HEK293 (cell line): ENCODE results near the gene HSH2D.

Experiments used
- CTCF ChIA-PET: fragments of 350-600 bp; formaldehyde crosslinking; extraction: SDS; loops from one replicate; lab custom pipeline; 2021; ENCODE audit warnings: antibody characterized with exemption; lab: Yijun Ruan, JAX
- POLR2A ChIA-PET: fragments of 300-600 bp; formaldehyde crosslinking; extraction: SDS; loops from one replicate; lab custom pipeline; 2020; ENCODE audit warnings: antibody characterized with exemption, inconsistent platforms; lab: Yijun Ruan, JAX
- H3K27ac ChIP-seq: fragments of 200-500 bp; sonication (Bioruptor generic); 2 replicates; pipeline ENCODE4 v1.5.1; 2014; ENCODE audit warnings: low read depth, low read length, control low read depth, inconsistent platforms; ENCODE audit errors: extremely low read depth
- H3K36me3 ChIP-seq, 2 experiments: fragments of 200-500 bp in 1 of 2; sonication (Bioruptor generic) in 1 of 2; 1 replicate in 1 of 2; 2 replicates in 1 of 2; pipeline ENCODE4 v1.5.1; 2014 to 2017; ENCODE audit warnings: inconsistent platforms in 2 of 2, low read length in 2 of 2; ENCODE audit not compliant: control insufficient read depth in 2 of 2, insufficient read depth in 1 of 2
- H3K4me1 ChIP-seq: fragments of 200-500 bp; sonication (Bioruptor generic); 2 replicates; pipeline ENCODE4 v1.5.1; 2014; ENCODE audit warnings: mild to moderate bottlenecking, low read length, inconsistent platforms; ENCODE audit not compliant: control insufficient read depth, insufficient read depth
- H3K4me3 ChIP-seq: 2 replicates; pipeline ENCODE4 v1.5.1; 2011; ENCODE audit warnings: low read depth, mild to moderate bottlenecking, control low read depth, low read length, moderate library complexity
- H3K9me3 ChIP-seq: fragments of 200-500 bp; sonication (Bioruptor generic); 2 replicates; pipeline ENCODE4 v1.5.1; 2014; ENCODE audit warnings: low read depth, low read length, inconsistent platforms; ENCODE audit not compliant: control insufficient read depth, insufficient read depth
- HOXA7 ChIP-seq: sonication (generic); formaldehyde crosslinking; IDR thresholded peaks from 2 replicates; pipeline ENCODE4 v1.8.1; 2022; ENCODE audit warnings: missing genetic modification reagents, borderline replicate concordance
- IKZF3 ChIP-seq: fragments of 450-650 bp; IDR thresholded peaks from 2 replicates; pipeline ENCODE4 v1.5.0; 2018; ENCODE audit warnings: missing biosample characterization, mild to moderate bottlenecking, missing genetic modification characterization, moderate library complexity
- KLF1 ChIP-seq: fragments of 450-650 bp; formaldehyde crosslinking; IDR thresholded peaks from 2 replicates; pipeline ENCODE4 v1.5.1; 2016; ENCODE audit warnings: missing biosample characterization, missing genetic modification characterization
- SP7 ChIP-seq: fragments of 450-650 bp; formaldehyde crosslinking; IDR thresholded peaks from 2 replicates; pipeline ENCODE4 v1.5.1; 2016; ENCODE audit warnings: missing biosample characterization, missing genetic modification characterization
- ZBTB17 ChIP-seq: fragments of 450-650 bp; formaldehyde crosslinking; IDR thresholded peaks from 2 replicates; pipeline ENCODE4 v1.5.1; 2016; ENCODE audit warnings: missing biosample characterization, missing genetic modification characterization
- ZBTB48 ChIP-seq: fragments of 450-650 bp; formaldehyde crosslinking; IDR thresholded peaks from 2 replicates; pipeline ENCODE4 v1.5.1; 2016; ENCODE audit warnings: missing biosample characterization, missing genetic modification characterization
- ZEB2 ChIP-seq: fragments of 450-650 bp; formaldehyde crosslinking; IDR thresholded peaks from 2 replicates; pipeline ENCODE4 v1.5.1; 2016; ENCODE audit warnings: missing biosample characterization, missing genetic modification characterization
- ZFP37 ChIP-seq: fragments of 450-650 bp; formaldehyde crosslinking; IDR thresholded peaks from 2 replicates; pipeline ENCODE4 v1.5.1; 2016; ENCODE audit warnings: missing biosample characterization, missing genetic modification characterization
- ZNF155 ChIP-seq: fragments of 450-650 bp; formaldehyde crosslinking; IDR thresholded peaks from 2 replicates; pipeline ENCODE4 v1.5.1; 2016; ENCODE audit warnings: missing biosample characterization, missing genetic modification characterization
- ZNF184 ChIP-seq: fragments of 450-650 bp; IDR thresholded peaks from 2 replicates; pipeline ENCODE4 v1.5.1; 2018; ENCODE audit warnings: missing biosample characterization, mild to moderate bottlenecking, missing genetic modification characterization
- ZNF2 ChIP-seq: fragments of 450-650 bp; formaldehyde crosslinking; IDR thresholded peaks from 2 replicates; pipeline ENCODE4 v1.5.1; 2016; ENCODE audit warnings: missing biosample characterization, missing genetic modification characterization
- ZNF423 ChIP-seq: fragments of 450-650 bp; formaldehyde crosslinking; IDR thresholded peaks from 2 replicates; pipeline ENCODE4 v1.5.1; 2016; ENCODE audit warnings: missing biosample characterization, missing genetic modification characterization
- ZNF548 ChIP-seq: fragments of 450-650 bp; formaldehyde crosslinking; IDR thresholded peaks from 2 replicates; pipeline ENCODE4 v1.5.1; 2016; ENCODE audit warnings: missing biosample characterization, missing genetic modification characterization
- ZNF558 ChIP-seq: fragments of 450-650 bp; formaldehyde crosslinking; IDR thresholded peaks from 2 replicates; pipeline ENCODE4 v1.5.1; 2016; ENCODE audit warnings: missing biosample characterization, missing genetic modification characterization
- ZNF596 ChIP-seq: fragments of 450-650 bp; IDR thresholded peaks from 2 replicates; pipeline ENCODE4 v1.5.0; 2018; ENCODE audit warnings: missing biosample characterization, mild to moderate bottlenecking, missing genetic modification characterization, moderate library complexity
- ZNF600 ChIP-seq: fragments of 450-650 bp; formaldehyde crosslinking; IDR thresholded peaks from 2 replicates; pipeline ENCODE4 v1.5.1; 2016; ENCODE audit warnings: missing biosample characterization, missing genetic modification characterization
- ZNF629 ChIP-seq: fragments of 450-650 bp; formaldehyde crosslinking; IDR thresholded peaks from 2 replicates; pipeline ENCODE4 v1.5.1; 2017; ENCODE audit warnings: missing biosample characterization, missing genetic modification characterization
- ZNF639 ChIP-seq: fragments of 450-650 bp; formaldehyde crosslinking; IDR thresholded peaks from 2 replicates; pipeline ENCODE4 v1.5.1; 2016; ENCODE audit warnings: missing biosample characterization, missing genetic modification characterization
- ZNF645 ChIP-seq: fragments of 450-650 bp; formaldehyde crosslinking; IDR thresholded peaks from 2 replicates; pipeline ENCODE4; 2016; ENCODE audit warnings: missing biosample characterization, missing genetic modification characterization
- ZNF707 ChIP-seq: fragments of 450-650 bp; formaldehyde crosslinking; IDR thresholded peaks from 2 replicates; pipeline ENCODE4 v1.5.1; 2016; ENCODE audit warnings: missing biosample characterization, missing genetic modification characterization
- ZNF768 ChIP-seq: fragments of 450-650 bp; formaldehyde crosslinking; IDR thresholded peaks from 2 replicates; pipeline ENCODE4 v1.5.1; 2018; ENCODE audit warnings: missing biosample characterization, mild to moderate bottlenecking, missing genetic modification characterization
- ZSCAN23 ChIP-seq: fragments of 450-650 bp; formaldehyde crosslinking; IDR thresholded peaks from 2 replicates; pipeline ENCODE4 v1.5.1; 2016; ENCODE audit warnings: missing biosample characterization, missing genetic modification characterization
- TF ChIP-seq, protein P1 (sequence below): fragments of 450-650 bp; formaldehyde crosslinking; IDR thresholded peaks from 2 replicates; pipeline ENCODE4 v1.5.1; 2016; ENCODE audit warnings: missing biosample characterization, missing genetic modification characterization
- TF ChIP-seq, protein P2 (sequence below): fragments of 450-650 bp; formaldehyde crosslinking; IDR thresholded peaks from 2 replicates; pipeline ENCODE4 v1.5.1; 2016; ENCODE audit warnings: missing biosample characterization, missing genetic modification characterization
- TF ChIP-seq, protein P3 (sequence below): fragments of 450-650 bp; formaldehyde crosslinking; IDR thresholded peaks from 2 replicates; pipeline ENCODE4 v1.5.1; 2016; ENCODE audit warnings: missing biosample characterization, missing genetic modification characterization

Gene HSH2D

DNA sequence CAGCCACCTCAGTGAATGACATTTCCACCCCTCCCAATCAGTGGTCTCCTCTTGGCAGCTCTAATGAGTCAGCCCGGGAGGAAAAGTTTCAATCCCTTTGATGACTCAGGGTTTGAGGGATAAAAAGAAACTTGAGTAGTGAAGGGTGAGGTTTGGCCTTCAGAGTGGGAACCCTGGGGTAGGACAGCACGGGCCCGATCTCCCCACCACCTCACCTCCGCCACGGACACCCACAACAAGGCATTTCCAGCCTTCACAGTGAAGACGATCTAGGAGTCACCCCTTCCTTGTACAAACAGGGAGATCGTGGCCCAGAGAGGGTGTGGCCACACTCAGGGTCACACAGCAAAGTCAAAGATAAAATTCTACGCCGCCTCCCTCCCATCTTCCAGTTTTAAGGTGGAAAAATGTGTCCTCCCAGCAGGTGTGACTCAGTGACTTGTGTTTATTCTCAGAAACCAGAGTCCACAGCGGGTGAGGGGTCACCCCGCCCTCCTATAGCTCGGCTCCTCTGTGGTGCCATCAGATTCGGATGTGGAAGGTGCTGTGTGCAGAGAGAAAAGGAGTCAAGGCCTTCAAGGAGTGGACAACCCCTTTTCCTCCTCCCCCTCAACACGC, 17.6 kb downstream of the HSH2D start (continued):
- TF ChIP-seq, protein P1, sequence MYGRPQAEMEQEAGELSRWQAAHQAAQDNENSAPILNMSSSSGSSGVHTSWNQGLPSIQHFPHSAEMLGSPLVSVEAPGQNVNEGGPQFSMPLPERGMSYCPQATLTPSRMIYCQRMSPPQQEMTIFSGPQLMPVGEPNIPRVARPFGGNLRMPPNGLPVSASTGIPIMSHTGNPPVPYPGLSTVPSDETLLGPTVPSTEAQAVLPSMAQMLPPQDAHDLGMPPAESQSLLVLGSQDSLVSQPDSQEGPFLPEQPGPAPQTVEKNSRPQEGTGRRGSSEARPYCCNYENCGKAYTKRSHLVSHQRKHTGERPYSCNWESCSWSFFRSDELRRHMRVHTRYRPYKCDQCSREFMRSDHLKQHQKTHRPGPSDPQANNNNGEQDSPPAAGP, result peak; percentile 92
- TF ChIP-seq ZBTB48 (tag by site-specific recombination) (0 out of 2 replicates have a peak, but pooled peaks have one; percentile 17), IKZF3 (tag by site-specific recombination) (no peak), ZNF707 (no peak), ZNF155 (tag by site-specific recombination) (no peak), ZNF184 (0 out of 2 replicates have a peak, but pooled peaks have one; percentile 18), ZNF768 (tag by site-specific recombination) (peak; percentile 97), KLF1 (tag by site-specific recombination) (peak; percentile 22; the same call in 1 of the 2 replicates), ZEB2 (peak; percentile 43; the same call in 1 of the 2 replicates), ZNF423 (no peak), ZSCAN23 (no peak), ZNF629 (tag by site-specific recombination) (peak; percentile 45; the same call in 1 of the 2 replicates), ZNF639 (0 out of 2 replicates have a peak, but pooled peaks have one; percentile 28), ZFP37 (0 out of 2 replicates have a peak, but pooled peaks have one; percentile 33)
- TF ChIP-seq, protein P2, sequence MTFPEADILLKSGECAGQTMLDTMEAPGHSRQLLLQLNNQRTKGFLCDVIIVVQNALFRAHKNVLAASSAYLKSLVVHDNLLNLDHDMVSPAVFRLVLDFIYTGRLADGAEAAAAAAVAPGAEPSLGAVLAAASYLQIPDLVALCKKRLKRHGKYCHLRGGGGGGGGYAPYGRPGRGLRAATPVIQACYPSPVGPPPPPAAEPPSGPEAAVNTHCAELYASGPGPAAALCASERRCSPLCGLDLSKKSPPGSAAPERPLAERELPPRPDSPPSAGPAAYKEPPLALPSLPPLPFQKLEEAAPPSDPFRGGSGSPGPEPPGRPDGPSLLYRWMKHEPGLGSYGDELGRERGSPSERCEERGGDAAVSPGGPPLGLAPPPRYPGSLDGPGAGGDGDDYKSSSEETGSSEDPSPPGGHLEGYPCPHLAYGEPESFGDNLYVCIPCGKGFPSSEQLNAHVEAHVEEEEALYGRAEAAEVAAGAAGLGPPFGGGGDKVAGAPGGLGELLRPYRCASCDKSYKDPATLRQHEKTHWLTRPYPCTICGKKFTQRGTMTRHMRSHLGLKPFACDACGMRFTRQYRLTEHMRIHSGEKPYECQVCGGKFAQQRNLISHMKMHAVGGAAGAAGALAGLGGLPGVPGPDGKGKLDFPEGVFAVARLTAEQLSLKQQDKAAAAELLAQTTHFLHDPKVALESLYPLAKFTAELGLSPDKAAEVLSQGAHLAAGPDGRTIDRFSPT, result peak; percentile 60; the same call in 1 of the 2 replicates

GRCh38 chr19:16161840-16162239, 18.4 kb downstream of the HSH2D start:
- Histone ChIP-seq H3K4me1 (no peaks in the 10 kb centered on the region), H3K4me3 (no peak overlapping the region), H3K9me3 (no peaks in the 10 kb centered on the region), H3K36me3 (no peaks in the 10 kb centered on the region), H3K27ac (no peak overlapping the region)
- CTCF ChIA-PET, result interaction anchor here (0.6 to 1.1 kb wide), 3 partner anchors 24 to 209 kb away, joined by 3 to 4 read pairs (median 3); partner anchors contain the start of gene FAM32A
- TF ChIP-seq ZEB2 (no peak), SP7 (tag by site-specific recombination) (peak; percentile 39; the same call in 1 of the 2 replicates), ZNF184 (0 out of 2 replicates have a peak, but pooled peaks have one; percentile 39), ZNF600 (tag by site-specific recombination) (peak; percentile 70), ZNF645 (tag by site-specific recombination) (no peak), ZBTB17 (tag by site-specific recombination) (0 out of 2 replicates have a peak, but pooled peaks have one; percentile 15), ZNF596 (no peak), ZNF2 (tag by site-specific recombination) (no peak), ZNF558 (no peak), ZNF548 (no peak), HOXA7 (no peak)
- TF ChIP-seq, protein P1, result peak; percentile 66; the same call in 1 of the 2 replicates
- TF ChIP-seq, protein P2, result 0 out of 2 replicates have a peak, but pooled peaks have one; percentile 12
- TF ChIP-seq, protein P3, sequence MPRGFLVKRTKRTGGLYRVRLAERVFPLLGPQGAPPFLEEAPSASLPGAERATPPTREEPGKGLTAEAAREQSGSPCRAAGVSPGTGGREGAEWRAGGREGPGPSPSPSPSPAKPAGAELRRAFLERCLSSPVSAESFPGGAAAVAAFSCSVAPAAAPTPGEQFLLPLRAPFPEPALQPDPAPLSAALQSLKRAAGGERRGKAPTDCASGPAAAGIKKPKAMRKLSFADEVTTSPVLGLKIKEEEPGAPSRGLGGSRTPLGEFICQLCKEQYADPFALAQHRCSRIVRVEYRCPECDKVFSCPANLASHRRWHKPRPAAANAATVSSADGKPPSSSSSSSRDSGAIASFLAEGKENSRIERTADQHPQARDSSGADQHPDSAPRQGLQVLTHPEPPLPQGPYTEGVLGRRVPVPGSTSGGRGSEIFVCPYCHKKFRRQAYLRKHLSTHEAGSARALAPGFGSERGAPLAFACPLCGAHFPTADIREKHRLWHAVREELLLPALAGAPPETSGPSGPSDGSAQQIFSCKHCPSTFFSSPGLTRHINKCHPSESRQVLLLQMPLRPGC (tag by site-specific recombination), result 0 out of 2 replicates have a peak, but pooled peaks have one; percentile 48
- TF ChIP-seq, all 188 proteins: peak for 7
- POLR2A ChIA-PET, result interaction anchor here (0.6 to 1.1 kb wide), 6 partner anchors 15 to 496 kb away, joined by 3 to 7 read pairs (median 6); partner anchors contain the start of gene FAM32A
